ENCODE results near the gene WEE2. TPM values are rescaled to one million over a fixed set of nuclear protein-coding genes. Genes with fewer than 3 reads are reported as not detected.
A peak's percentile ranks its signal among the peaks of the same experiment; 100 is the strongest.

Gene WEE2
- total and polyA plus RNA-seq, 9 of the 15 experiments (the other 6 are each of a cell fraction or from before 2014, with no cell fraction given) = not detected

DNA sequence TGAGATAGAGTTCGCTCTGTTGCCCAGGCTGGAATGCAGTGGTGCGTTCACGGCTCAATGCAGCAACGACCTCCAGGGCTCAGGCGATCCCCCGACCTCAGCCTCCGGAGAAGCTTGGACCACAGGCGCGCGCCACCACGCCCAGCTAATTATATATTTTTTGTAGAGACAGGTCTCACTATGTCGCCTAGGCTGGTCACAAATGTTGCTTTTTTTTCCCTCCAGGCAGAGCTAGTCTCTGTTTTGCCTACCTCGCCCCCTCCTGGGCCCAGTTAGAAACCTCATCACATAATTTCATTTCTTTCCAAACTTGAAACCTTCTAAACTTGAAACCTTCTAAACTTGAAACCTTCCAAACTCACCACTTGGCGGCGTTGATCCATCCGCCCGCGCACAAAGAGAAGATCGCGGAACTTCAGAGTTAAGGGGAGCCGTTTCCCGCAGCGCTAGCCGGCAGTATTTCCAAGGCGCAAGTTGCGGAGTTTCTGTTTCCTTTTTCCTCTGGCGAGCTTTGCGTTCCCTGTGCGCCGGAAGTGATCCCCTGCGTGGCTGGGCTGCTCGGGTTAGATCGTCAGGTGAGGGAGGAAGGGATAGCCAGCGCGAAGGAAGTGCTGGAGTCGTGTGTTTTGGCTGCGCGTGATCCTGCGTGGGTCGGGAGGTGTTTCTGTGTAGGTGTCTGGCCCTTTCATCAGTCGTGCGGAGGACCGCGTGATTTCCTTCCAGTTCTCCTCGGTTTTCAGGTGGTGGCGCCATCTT lies 29.9 kb downstream of the WEE2 start, which contains the start of gene SSBP1 (continued):
- TF ChIP-seq, protein P1, sequence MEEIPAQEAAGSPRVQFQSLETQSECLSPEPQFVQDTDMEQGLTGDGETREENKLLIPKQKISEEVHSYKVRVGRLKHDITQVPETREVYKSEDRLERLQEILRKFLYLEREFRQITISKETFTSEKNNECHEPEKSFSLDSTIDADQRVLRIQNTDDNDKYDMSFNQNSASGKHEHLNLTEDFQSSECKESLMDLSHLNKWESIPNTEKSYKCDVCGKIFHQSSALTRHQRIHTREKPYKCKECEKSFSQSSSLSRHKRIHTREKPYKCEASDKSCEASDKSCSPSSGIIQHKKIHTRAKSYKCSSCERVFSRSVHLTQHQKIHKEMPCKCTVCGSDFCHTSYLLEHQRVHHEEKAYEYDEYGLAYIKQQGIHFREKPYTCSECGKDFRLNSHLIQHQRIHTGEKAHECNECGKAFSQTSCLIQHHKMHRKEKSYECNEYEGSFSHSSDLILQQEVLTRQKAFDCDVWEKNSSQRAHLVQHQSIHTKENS (CRISPR knock-in tag; IDR thresholded peaks at IDR 0.05) = no peak
- TF ChIP-seq ZNF717 (CRISPR knock-in tag; IDR thresholded peaks at IDR 0.05) (no peak), BHLHE40 (IDR thresholded peaks at IDR 0.05; ENCODE audit: low read length) (no peak; the same call in none of the 2 replicates), ZNF57 (CRISPR knock-in tag; IDR thresholded peaks at IDR 0.05) (no peak)
- TF ChIP-seq, protein P2, sequence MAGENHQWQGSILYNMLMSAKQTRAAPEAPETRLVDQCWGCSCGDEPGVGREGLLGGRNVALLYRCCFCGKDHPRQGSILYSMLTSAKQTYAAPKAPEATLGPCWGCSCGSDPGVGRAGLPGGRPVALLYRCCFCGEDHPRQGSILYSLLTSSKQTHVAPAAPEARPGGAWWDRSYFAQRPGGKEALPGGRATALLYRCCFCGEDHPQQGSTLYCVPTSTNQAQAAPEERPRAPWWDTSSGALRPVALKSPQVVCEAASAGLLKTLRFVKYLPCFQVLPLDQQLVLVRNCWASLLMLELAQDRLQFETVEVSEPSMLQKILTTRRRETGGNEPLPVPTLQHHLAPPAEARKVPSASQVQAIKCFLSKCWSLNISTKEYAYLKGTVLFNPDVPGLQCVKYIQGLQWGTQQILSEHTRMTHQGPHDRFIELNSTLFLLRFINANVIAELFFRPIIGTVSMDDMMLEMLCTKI (IDR thresholded peaks at IDR 0.05; ENCODE audit: partially characterized antibody) = no peak
- TF ChIP-seq, protein P3, sequence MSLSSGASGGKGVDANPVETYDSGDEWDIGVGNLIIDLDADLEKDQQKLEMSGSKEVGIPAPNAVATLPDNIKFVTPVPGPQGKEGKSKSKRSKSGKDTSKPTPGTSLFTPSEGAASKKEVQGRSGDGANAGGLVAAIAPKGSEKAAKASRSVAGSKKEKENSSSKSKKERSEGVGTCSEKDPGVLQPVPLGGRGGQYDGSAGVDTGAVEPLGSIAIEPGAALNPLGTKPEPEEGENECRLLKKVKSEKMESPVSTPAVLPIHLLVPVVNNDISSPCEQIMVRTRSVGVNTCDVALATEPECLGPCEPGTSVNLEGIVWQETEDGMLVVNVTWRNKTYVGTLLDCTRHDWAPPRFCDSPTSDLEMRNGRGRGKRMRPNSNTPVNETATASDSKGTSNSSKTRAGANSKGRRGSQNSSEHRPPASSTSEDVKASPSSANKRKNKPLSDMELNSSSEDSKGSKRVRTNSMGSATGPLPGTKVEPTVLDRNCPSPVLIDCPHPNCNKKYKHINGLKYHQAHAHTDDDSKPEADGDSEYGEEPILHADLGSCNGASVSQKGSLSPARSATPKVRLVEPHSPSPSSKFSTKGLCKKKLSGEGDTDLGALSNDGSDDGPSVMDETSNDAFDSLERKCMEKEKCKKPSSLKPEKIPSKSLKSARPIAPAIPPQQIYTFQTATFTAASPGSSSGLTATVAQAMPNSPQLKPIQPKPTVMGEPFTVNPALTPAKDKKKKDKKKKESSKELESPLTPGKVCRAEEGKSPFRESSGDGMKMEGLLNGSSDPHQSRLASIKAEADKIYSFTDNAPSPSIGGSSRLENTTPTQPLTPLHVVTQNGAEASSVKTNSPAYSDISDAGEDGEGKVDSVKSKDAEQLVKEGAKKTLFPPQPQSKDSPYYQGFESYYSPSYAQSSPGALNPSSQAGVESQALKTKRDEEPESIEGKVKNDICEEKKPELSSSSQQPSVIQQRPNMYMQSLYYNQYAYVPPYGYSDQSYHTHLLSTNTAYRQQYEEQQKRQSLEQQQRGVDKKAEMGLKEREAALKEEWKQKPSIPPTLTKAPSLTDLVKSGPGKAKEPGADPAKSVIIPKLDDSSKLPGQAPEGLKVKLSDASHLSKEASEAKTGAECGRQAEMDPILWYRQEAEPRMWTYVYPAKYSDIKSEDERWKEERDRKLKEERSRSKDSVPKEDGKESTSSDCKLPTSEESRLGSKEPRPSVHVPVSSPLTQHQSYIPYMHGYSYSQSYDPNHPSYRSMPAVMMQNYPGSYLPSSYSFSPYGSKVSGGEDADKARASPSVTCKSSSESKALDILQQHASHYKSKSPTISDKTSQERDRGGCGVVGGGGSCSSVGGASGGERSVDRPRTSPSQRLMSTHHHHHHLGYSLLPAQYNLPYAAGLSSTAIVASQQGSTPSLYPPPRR (CRISPR knock-in tag; IDR thresholded peaks at IDR 0.05; ENCODE audit: borderline replicate concordance) = peak; percentile 95
- TF ChIP-seq, protein P4, sequence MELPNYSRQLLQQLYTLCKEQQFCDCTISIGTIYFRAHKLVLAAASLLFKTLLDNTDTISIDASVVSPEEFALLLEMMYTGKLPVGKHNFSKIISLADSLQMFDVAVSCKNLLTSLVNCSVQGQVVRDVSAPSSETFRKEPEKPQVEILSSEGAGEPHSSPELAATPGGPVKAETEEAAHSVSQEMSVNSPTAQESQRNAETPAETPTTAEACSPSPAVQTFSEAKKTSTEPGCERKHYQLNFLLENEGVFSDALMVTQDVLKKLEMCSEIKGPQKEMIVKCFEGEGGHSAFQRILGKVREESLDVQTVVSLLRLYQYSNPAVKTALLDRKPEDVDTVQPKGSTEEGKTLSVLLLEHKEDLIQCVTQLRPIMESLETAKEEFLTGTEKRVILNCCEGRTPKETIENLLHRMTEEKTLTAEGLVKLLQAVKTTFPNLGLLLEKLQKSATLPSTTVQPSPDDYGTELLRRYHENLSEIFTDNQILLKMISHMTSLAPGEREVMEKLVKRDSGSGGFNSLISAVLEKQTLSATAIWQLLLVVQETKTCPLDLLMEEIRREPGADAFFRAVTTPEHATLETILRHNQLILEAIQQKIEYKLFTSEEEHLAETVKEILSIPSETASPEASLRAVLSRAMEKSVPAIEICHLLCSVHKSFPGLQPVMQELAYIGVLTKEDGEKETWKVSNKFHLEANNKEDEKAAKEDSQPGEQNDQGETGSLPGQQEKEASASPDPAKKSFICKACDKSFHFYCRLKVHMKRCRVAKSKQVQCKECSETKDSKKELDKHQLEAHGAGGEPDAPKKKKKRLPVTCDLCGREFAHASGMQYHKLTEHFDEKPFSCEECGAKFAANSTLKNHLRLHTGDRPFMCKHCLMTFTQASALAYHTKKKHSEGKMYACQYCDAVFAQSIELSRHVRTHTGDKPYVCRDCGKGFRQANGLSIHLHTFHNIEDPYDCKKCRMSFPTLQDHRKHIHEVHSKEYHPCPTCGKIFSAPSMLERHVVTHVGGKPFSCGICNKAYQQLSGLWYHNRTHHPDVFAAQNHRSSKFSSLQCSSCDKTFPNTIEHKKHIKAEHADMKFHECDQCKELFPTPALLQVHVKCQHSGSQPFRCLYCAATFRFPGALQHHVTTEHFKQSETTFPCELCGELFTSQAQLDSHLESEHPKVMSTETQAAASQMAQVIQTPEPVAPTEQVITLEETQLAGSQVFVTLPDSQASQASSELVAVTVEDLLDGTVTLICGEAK (IDR thresholded peaks at IDR 0.05) = peak; percentile 100
- TF ChIP-seq, protein P4 (CRISPR knock-in tag; IDR thresholded peaks at IDR 0.05) = no peak; the same call in 1 of the 2 replicates

Data from K562 (cell line).